Ishikawa (cell line): Measurements from ENCODE around the gene C6orf132.

Source experiments
- CEBPB ChIP-seq: IDR thresholded peaks from 2 replicates; pipeline ENCODE4 v1.6.1; 2012
- CREB1 ChIP-seq: IDR thresholded peaks from 2 replicates; pipeline ENCODE4 v1.6.1; 2012; ENCODE audit warnings: low read depth
- EGR1 ChIP-seq: IDR thresholded peaks from 2 replicates; pipeline ENCODE4 v1.6.1; 2012
- EP300 ChIP-seq: IDR thresholded peaks from 2 replicates; pipeline ENCODE4 v1.6.1; 2012; ENCODE audit warnings: borderline replicate concordance
- FOXM1 ChIP-seq: IDR thresholded peaks from 2 replicates; pipeline ENCODE4 v1.6.1; 2012; ENCODE audit warnings: low read depth, borderline replicate concordance
- NFIC ChIP-seq: IDR thresholded peaks from 2 replicates; pipeline ENCODE4 v1.6.1; 2012
- RAD21 ChIP-seq: IDR thresholded peaks from 2 replicates; pipeline ENCODE4 v1.6.1; 2012; ENCODE audit warnings: low read depth
- TAF1 ChIP-seq: IDR thresholded peaks from 2 replicates; pipeline ENCODE4 v1.6.1; 2012; ENCODE audit warnings: low read depth, mild to moderate bottlenecking
- TCF12 ChIP-seq: IDR thresholded peaks from 2 replicates; pipeline ENCODE4 v1.6.1; 2012; ENCODE audit warnings: low read depth
- TEAD4 ChIP-seq: IDR thresholded peaks from 2 replicates; pipeline ENCODE4 v1.6.1; 2012
- YY1 ChIP-seq: IDR thresholded peaks from 2 replicates; pipeline ENCODE4 v1.6.1; 2012; ENCODE audit warnings: low read depth
- ZBTB7A ChIP-seq: IDR thresholded peaks from 2 replicates; pipeline ENCODE4 v1.6.1; 2012; ENCODE audit warnings: low read depth
- TF ChIP-seq, protein P1 (sequence below): IDR thresholded peaks from 2 replicates; pipeline ENCODE4 v1.6.1; 2012
- TF ChIP-seq, protein P2 (sequence below): IDR thresholded peaks from 2 replicates; pipeline ENCODE4 v1.6.1; 2012; ENCODE audit warnings: low read depth, mild to moderate bottlenecking
- TF ChIP-seq, protein P3 (sequence below): IDR thresholded peaks from 2 replicates; pipeline ENCODE4 v1.6.1; 2012

C6orf132 gene

DNA sequence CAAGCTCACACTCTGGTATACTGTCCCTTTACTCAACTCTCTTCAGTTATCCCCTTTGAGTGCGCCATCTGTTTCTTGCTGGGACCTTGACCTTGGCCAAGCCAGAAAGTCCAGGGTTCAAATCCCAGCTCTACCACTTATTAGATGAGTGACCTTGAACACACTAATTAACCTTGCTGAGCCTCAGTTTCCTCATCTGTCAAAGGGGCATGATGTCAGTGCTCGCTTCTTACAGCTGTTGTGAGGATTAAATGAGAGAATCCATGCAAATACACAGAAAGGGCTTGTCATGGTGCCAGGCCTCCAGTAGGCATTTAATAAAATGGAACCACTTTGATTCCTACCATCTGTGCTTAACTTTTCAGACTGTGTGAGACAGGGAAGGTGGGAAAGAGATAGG lies 34.3 kb downstream of the C6orf132 start:
- no peak for TF ChIP-seq RAD21
- no peak for TF ChIP-seq CREB1
- TF ChIP-seq, protein P1, sequence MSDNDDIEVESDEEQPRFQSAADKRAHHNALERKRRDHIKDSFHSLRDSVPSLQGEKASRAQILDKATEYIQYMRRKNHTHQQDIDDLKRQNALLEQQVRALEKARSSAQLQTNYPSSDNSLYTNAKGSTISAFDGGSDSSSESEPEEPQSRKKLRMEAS, result no peak
- no peak for TF ChIP-seq TEAD4
- no peak for TF ChIP-seq CEBPB
- TF ChIP-seq YY1, result no peak
- TF ChIP-seq, protein P2, sequence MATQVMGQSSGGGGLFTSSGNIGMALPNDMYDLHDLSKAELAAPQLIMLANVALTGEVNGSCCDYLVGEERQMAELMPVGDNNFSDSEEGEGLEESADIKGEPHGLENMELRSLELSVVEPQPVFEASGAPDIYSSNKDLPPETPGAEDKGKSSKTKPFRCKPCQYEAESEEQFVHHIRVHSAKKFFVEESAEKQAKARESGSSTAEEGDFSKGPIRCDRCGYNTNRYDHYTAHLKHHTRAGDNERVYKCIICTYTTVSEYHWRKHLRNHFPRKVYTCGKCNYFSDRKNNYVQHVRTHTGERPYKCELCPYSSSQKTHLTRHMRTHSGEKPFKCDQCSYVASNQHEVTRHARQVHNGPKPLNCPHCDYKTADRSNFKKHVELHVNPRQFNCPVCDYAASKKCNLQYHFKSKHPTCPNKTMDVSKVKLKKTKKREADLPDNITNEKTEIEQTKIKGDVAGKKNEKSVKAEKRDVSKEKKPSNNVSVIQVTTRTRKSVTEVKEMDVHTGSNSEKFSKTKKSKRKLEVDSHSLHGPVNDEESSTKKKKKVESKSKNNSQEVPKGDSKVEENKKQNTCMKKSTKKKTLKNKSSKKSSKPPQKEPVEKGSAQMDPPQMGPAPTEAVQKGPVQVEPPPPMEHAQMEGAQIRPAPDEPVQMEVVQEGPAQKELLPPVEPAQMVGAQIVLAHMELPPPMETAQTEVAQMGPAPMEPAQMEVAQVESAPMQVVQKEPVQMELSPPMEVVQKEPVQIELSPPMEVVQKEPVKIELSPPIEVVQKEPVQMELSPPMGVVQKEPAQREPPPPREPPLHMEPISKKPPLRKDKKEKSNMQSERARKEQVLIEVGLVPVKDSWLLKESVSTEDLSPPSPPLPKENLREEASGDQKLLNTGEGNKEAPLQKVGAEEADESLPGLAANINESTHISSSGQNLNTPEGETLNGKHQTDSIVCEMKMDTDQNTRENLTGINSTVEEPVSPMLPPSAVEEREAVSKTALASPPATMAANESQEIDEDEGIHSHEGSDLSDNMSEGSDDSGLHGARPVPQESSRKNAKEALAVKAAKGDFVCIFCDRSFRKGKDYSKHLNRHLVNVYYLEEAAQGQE, result no peak
- no peak for TF ChIP-seq FOXM1
- no peak for TF ChIP-seq EP300
- no peak for TF ChIP-seq TAF1
- no peak for TF ChIP-seq ZBTB7A
- TF ChIP-seq TCF12, result no peak

DNA sequence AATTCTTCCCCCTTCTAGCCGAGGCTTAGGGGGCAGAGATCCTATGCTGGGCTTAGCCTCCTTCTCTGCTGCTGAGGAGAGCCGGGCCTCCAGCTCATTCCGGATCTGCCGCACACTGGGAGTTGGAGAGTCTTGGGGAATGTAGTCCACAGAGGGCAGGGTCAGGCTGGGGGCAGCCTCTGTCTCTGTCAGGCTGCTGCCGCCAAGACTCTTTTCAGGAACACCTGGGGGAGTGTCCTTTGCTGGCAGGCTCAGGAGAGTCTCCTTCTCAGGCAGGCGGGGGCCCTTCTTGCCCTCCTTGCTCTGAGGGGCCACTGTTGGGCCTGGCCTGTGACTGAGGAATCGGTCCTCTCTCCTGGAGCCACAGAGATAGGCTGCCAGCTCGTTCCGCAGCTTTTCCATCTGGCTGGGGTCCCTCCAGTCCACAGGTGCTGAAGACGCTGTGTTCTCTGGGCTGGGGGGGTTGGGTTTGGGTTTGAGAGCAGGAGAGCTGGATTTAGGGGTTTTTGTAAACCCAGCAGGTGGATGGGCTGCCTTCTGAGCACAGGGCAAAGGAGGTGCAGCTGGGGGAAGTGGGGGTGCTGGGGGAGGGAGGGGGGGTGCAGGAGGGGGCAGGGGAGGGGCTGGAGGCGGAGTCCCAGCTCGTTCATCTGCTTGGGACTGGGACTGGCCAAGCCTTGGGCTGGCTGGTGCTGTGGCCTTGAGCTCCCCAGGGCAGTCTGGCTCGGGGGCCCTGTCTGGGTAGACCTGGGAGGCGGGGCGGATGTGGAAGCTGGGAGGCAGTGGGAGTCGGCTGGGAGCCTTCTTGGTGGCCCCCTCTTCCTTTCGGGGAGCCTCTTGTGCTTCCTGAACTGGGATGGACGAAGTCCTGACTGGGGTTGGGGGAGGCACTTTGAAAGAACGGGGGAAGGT lies 36.1 kb downstream of the C6orf132 start:
- TF ChIP-seq NFIC (no peak), TAF1 (no peak), ZBTB7A (no peak), EGR1 (no peak), CEBPB (no peak), EP300 (no peak), FOXM1 (no peak)

DNA sequence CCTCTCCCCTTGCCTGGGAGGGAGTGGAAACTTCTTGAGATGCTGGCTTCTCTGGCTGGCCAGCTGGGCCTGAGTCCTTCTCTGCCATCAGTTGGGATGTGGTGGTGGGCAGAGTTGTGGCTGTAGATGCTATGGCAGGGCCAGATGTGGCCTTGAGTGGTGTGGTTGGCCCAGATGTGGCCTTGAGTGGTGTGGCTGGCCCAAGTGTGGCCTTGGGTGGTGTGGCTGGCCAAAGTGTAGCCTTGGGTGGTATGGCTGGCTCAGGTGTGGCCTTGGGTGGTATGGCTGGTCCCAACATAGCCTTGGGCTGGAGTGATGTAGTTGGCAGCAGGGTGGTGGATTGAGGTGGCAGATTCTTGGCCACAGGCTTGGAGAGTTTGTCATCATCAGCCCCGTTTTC lies 36.7 kb downstream of the C6orf132 start:
- TF ChIP-seq, protein P2, result no peak
- TF ChIP-seq TAF1, result no peak
- TF ChIP-seq, protein P3, sequence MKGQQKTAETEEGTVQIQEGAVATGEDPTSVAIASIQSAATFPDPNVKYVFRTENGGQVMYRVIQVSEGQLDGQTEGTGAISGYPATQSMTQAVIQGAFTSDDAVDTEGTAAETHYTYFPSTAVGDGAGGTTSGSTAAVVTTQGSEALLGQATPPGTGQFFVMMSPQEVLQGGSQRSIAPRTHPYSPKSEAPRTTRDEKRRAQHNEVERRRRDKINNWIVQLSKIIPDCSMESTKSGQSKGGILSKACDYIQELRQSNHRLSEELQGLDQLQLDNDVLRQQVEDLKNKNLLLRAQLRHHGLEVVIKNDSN, result no peak

DNA sequence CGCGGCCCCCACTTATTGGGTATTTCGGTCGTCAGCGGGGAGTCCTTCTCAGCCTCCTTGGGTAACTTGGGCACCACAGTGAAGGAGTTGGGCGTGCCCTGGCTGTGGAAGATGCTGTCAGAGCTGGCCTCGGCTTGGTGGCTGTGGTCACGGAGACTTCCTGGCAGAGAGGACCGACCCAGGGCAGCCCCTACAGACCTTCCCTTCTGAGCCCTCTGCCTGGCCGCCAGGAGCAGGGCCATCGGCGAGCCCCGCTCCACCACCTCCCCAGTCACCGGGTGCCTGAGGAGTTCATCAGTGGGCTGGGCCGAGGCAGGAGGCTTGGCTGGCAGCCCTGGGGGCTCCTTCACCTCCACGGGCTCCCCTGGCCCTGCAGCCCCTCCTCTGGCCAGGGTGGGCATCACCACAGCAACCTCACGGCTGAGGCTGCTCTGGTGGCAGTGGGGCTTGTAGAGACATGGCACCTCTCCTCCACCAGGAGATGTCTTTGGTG lies 37.2 kb downstream of the C6orf132 start:
- TF ChIP-seq CEBPB (no peak), NFIC (no peak), YY1 (no peak), CREB1 (no peak)
- TF ChIP-seq, protein P2, result no peak

DNA sequence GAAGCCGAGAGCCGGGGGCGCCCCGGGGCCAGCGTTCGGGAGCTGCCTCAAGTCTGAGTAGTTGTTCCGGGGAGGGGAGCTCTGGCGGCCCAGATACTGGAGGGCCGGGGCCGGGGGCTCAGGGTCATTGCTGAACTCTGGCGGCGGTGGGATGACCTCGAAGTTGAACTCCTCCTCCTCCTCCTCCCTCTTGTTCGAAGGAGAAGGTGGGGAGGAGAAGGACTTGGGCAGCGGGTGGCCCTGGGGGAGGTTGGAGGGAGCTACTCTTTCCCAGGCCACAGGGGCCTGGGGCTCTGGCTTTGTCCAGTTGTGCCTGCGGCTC lies 37.7 kb downstream of the C6orf132 start:
- TF ChIP-seq CREB1 (no peak), CEBPB (no peak), EP300 (no peak), RAD21 (no peak), TEAD4 (no peak), EGR1 (no peak), TCF12 (no peak), NFIC (no peak), YY1 (no peak), ZBTB7A (no peak), FOXM1 (no peak), TAF1 (no peak)
- TF ChIP-seq, protein P2, result no peak
- TF ChIP-seq, protein P3, result no peak
- TF ChIP-seq, protein P1, result no peak
